SU-DHL-6 (cell line): ENCODE measurements around the gene GJA3.

Source experiments
- CTCF ChIP-seq: fragments of 200-600 bp; sonication (generic); IDR thresholded peaks from one replicate; pipeline ENCODE4 v1.5.1; 2017; ENCODE audit warnings: antibody characterized with exemption, mild to moderate bottlenecking, low read length, moderate library complexity; ENCODE audit not compliant: insufficient read depth, poor library complexity, severe bottlenecking
- EZH2phosphoT487 ChIP-seq: fragments of 200-600 bp; sonication (generic), shearing (Covaris generic); conservative IDR thresholded peaks from 2 replicates; pipeline ENCODE4 v1.6.1; 2018; ENCODE audit warnings: mild to moderate bottlenecking, antibody characterized with exemption, low read length, moderate library complexity, mixed read lengths

GRCh38 chr13:20206698-20207235, 45.9 kb upstream of the GJA3 start:
- TF ChIP-seq CTCF, result no peak
- TF ChIP-seq EZH2phosphoT487, result no peak
